ENCODE data around the gene NLRP1.

The NLRP1 gene

DNA sequence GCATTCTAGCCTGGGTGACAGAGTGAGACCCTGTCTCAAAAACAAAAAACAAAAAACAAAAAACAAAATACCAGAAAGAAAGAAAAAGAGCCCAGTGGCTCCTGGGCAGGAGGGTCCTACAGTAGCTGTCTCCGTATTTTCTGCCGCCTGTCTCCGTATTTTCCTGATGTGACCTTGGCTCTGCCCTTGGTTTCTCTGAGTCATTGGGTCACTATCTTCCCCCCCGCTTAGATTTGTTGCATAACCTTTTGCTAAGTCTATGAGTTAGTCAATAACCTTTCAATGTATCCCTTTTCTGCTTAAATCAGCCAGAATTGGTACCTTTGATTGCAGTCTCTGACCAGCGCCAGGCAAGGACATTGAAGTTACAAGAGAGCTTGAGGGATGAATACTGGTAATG lies 61.1 kb downstream of the NLRP1 start:
- no peak overlapping the region for H3K9ac ChIP-seq (ENCODE audit: low read length)
- no peaks in the 10 kb centered on the region for H3K4me1 ChIP-seq (ENCODE audit: control insufficient read depth, insufficient read depth, low read length)
- H3K36me3 ChIP-seq (ENCODE audit: control insufficient read depth, insufficient read depth, low read length) = no peaks in the 10 kb centered on the region

DNA sequence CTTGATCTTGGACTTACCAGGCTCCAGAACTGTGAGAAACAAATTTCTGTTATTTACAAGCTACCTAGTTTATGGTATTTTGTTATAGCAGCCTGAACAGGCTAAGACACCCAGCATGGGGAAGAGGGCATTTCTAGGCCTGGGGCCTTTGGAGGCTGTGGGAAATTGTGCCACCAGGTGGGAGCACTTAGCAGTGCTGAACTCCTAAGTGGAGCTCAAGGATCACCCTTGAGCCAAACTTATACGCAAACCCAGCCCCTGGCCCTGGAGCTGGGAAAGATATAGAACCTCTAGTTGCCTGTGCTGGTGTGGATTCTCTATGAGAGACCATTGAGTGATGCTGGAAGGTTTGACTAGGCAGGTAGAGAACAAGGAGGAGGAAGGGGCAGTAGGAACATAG lies 61.8 kb downstream of the NLRP1 start:
- Histone ChIP-seq H3K9me3 (ENCODE audit: control insufficient read depth, low read length) (no peaks in the 10 kb centered on the region), H3K4me3 (ENCODE audit: low read length) (no peak overlapping the region), H3K9ac (ENCODE audit: low read length) (no peak overlapping the region), H3K4me1 (ENCODE audit: control insufficient read depth, insufficient read depth, low read length) (no peaks in the 10 kb centered on the region), H3K36me3 (ENCODE audit: control insufficient read depth, insufficient read depth, low read length) (no peaks in the 10 kb centered on the region), H3K27me3 (ENCODE audit: control insufficient read depth, insufficient read depth, low read length) (no peaks in the 10 kb centered on the region)

More for the DNA sequence above, 61.1 kb downstream of the NLRP1 start:
- Histone ChIP-seq H3K27me3 (ENCODE audit: control insufficient read depth, insufficient read depth, low read length) (no peaks in the 10 kb centered on the region), H3K4me3 (ENCODE audit: low read length) (no peak overlapping the region), H3K9me3 (ENCODE audit: control insufficient read depth, low read length) (no peaks in the 10 kb centered on the region)

- Histone ChIP-seq H3K9ac (ENCODE audit: low read length) (no peak overlapping the region), H3K9me3 (ENCODE audit: control insufficient read depth, low read length) (no peaks in the 10 kb centered on the region), H3K4me3 (ENCODE audit: low read length) (no peak overlapping the region), H3K27me3 (ENCODE audit: control insufficient read depth, insufficient read depth, low read length) (no peaks in the 10 kb centered on the region), H3K36me3 (ENCODE audit: control insufficient read depth, insufficient read depth, low read length) (no peaks in the 10 kb centered on the region), H3K4me1 (ENCODE audit: control insufficient read depth, insufficient read depth, low read length) (no peaks in the 10 kb centered on the region)
Measured at GRCh38 chr17:5516060-5516792, 68.1 kb downstream of the NLRP1 start.

DNA sequence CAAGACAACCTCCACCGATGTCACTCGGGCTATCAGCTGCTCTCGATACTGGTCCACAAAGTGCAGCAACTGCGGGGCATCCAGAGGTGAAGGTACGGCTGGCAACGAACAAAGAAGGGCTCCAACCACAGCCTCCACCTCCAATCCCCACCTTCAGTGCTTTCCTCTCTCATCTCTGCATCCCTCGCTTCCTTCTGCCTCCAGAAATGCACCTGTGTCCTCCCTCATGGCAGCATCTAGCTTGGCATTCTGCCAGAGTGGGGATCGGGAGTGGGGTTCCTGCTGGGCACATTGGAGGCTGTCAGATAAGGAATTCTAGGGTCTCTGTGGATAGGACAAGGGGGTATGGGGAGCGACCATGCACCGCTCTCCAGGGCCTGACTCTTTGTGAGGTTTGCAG lies 69.3 kb downstream of the NLRP1 start:
- Histone ChIP-seq H3K9me3 (ENCODE audit: control insufficient read depth, low read length) (no peaks in the 10 kb centered on the region), H3K9ac (ENCODE audit: low read length) (no peak overlapping the region), H3K27me3 (ENCODE audit: control insufficient read depth, insufficient read depth, low read length) (no peaks in the 10 kb centered on the region), H3K4me3 (ENCODE audit: low read length) (no peak overlapping the region), H3K36me3 (ENCODE audit: control insufficient read depth, insufficient read depth, low read length) (no peaks in the 10 kb centered on the region), H3K4me1 (ENCODE audit: control insufficient read depth, insufficient read depth, low read length) (no peaks in the 10 kb centered on the region)

DNA sequence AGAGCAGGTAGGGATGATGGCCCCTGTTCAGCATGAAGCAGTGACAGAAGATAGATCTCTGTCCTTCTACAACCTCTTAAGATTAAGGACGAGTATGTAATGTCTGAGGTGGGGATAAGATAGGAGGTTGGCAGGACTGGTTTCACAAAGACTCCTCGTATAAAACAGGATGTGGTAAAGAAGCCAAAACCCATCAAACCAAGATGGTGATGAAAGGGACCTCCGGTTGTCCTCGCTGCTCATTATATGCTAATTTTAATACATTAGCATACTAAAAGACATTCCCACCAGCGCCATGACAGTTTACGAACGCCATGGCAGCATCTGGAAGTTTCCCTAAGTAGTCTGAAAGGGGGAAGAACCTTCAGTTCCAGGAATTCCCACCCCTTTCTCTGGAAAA lies 70.7 kb downstream of the NLRP1 start:
- Histone ChIP-seq H3K4me3 (ENCODE audit: low read length) (no peak overlapping the region), H3K27me3 (ENCODE audit: control insufficient read depth, insufficient read depth, low read length) (no peaks in the 10 kb centered on the region), H3K9me3 (ENCODE audit: control insufficient read depth, low read length) (no peaks in the 10 kb centered on the region), H3K9ac (ENCODE audit: low read length) (no peak overlapping the region), H3K36me3 (ENCODE audit: control insufficient read depth, insufficient read depth, low read length) (no peaks in the 10 kb centered on the region), H3K4me1 (ENCODE audit: control insufficient read depth, insufficient read depth, low read length) (no peaks in the 10 kb centered on the region)

DNA sequence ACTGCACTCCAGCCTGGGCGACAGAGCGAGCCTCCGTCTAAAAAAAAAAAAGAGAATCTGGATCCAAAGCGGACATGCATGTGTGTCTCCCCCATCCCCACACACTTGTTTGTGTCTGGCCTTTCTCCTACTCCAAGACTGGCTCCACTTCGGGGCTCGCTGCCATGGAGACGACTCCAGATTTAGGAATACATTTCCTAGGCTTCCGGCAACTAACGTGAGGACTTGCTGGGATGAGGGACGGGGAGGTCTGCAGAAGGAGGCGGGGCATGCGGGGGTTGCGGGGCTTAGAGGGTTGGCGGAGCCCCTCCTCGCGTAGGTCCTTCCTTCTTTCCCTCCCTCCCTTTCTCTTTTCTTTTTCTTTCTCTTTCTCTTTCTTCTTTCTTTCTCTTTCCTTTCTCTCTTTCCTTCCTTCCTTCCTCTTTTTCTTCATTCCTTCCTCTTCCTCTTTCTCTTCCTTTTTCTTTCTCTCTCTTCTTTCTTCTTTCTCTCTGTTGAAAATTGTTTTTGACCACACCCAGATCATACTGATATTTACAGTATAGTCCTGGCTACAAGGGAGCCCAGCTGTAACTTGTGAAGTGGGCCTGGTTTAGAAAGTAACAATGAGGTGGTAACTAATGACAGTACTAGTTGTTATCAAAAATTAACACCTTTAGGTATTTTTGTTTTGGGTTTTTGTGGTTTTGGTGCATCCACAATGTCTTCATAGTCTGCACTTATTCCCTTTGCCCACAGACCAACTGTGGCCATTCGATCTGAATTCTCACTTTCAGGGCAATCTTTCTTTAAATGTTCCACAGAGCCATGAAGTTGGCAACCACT lies 72.7 kb downstream of the NLRP1 start:
- Histone ChIP-seq H3K9me3 (ENCODE audit: control insufficient read depth, low read length) (no peaks in the 10 kb centered on the region), H3K4me1 (ENCODE audit: control insufficient read depth, insufficient read depth, low read length) (no peaks in the 10 kb centered on the region), H3K4me3 (ENCODE audit: low read length) (no peak overlapping the region), H3K9ac (ENCODE audit: low read length) (no peak overlapping the region), H3K27me3 (ENCODE audit: control insufficient read depth, insufficient read depth, low read length) (no peaks in the 10 kb centered on the region), H3K36me3 (ENCODE audit: control insufficient read depth, insufficient read depth, low read length) (no peaks in the 10 kb centered on the region)

DNA sequence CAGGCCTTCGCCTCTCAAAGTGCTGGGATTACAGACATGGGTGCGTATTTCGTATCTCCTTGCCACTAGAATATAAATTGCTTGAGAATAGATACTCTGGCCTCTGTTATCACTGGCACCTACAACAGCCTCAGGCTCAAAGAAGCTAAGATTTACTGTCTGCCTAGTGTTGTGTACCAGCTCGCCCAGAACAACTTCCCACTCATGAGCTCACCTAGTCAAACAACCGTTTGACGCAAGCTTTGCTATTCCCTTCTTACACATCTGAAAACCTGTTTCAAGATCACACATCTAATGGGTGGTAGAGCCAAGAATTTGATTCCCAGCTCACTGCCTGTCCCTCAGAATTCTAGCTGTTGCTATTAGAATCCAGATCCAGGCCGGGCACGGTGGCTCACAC lies 73.5 kb downstream of the NLRP1 start:
- Histone ChIP-seq H3K27me3 (ENCODE audit: control insufficient read depth, insufficient read depth, low read length) (no peaks in the 10 kb centered on the region), H3K4me1 (ENCODE audit: control insufficient read depth, insufficient read depth, low read length) (no peaks in the 10 kb centered on the region), H3K9ac (ENCODE audit: low read length) (no peak overlapping the region), H3K36me3 (ENCODE audit: control insufficient read depth, insufficient read depth, low read length) (no peaks in the 10 kb centered on the region), H3K4me3 (ENCODE audit: low read length) (no peak overlapping the region), H3K9me3 (ENCODE audit: control insufficient read depth, low read length) (no peaks in the 10 kb centered on the region)

GRCh38 chr17:5509482-5509881 lies 74.8 kb downstream of the NLRP1 start:
- Histone ChIP-seq H3K4me1 (ENCODE audit: control insufficient read depth, insufficient read depth, low read length) (no peaks in the 10 kb centered on the region), H3K4me3 (ENCODE audit: low read length) (no peak overlapping the region), H3K9me3 (ENCODE audit: control insufficient read depth, low read length) (no peaks in the 10 kb centered on the region), H3K36me3 (ENCODE audit: control insufficient read depth, insufficient read depth, low read length) (no peaks in the 10 kb centered on the region), H3K27me3 (ENCODE audit: control insufficient read depth, insufficient read depth, low read length) (no peaks in the 10 kb centered on the region), H3K9ac (ENCODE audit: low read length) (no peak overlapping the region)

- Histone ChIP-seq H3K4me3 (ENCODE audit: low read length) (no peak overlapping the region), H3K9ac (ENCODE audit: low read length) (no peak overlapping the region), H3K9me3 (ENCODE audit: control insufficient read depth, low read length) (no peaks in the 10 kb centered on the region), H3K4me1 (ENCODE audit: control insufficient read depth, insufficient read depth, low read length) (no peaks in the 10 kb centered on the region), H3K36me3 (ENCODE audit: control insufficient read depth, insufficient read depth, low read length) (no peaks in the 10 kb centered on the region), H3K27me3 (ENCODE audit: control insufficient read depth, insufficient read depth, low read length) (no peaks in the 10 kb centered on the region)
Measured at GRCh38 chr17:5508810-5509209, 75.5 kb downstream of the NLRP1 start.

GRCh38 chr17:5506307-5506706 lies 78.0 kb downstream of the NLRP1 start:
- H3K27me3 ChIP-seq (ENCODE audit: control insufficient read depth, insufficient read depth, low read length) = peaks cover 5% of the 10 kb centered on the region
- H3K4me1 ChIP-seq (ENCODE audit: control insufficient read depth, insufficient read depth, low read length) = no peaks in the 10 kb centered on the region
- H3K36me3 ChIP-seq (ENCODE audit: control insufficient read depth, insufficient read depth, low read length) = no peaks in the 10 kb centered on the region
- H3K4me3 ChIP-seq (ENCODE audit: low read length) = no peak overlapping the region
- H3K9ac ChIP-seq (ENCODE audit: low read length) = no peak overlapping the region
- H3K9me3 ChIP-seq (ENCODE audit: control insufficient read depth, low read length) = no peaks in the 10 kb centered on the region

DNA sequence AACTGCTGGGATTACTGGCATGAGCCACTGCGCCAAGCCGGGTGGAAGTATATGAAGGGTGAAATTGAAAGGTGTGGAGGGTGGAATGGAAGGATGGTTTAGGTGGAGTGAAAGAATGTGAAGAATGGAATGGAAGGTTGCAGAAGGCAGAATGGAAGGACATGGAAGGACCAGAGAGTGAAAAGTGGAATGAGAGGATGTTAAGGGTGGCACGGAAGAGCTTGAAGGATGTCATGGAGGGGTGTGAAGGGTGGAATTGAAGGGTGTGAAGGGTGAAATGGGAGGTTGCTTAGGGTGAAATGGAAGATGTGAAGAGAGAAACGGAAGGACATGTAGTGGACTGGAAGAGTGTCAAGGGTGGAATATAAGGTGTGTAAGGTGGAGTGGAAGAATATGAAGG lies 81.8 kb downstream of the NLRP1 start:
- Histone ChIP-seq H3K4me3 (ENCODE audit: low read length) (no peak overlapping the region), H3K36me3 (ENCODE audit: control insufficient read depth, insufficient read depth, low read length) (no peaks in the 10 kb centered on the region)

DNA sequence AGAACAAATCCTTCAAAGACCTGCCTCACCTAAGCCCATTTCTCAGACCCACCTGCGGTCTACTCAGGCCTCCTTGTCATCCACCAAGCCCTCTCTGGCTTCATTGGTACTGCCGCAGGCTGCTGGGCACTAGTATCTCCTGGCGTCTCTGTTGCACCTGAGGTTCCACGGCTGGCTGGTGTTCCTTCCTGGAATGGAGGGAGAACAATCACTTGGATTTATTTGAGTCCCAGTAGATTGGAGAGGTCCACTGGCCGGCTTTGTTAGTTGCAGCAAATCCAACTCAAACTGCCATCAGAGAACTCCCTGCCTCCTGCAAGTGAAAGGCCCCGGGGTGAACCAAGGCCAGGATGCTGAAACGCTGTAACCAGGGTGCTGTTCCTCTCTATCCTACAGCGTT lies 82.6 kb downstream of the NLRP1 start:
- Histone ChIP-seq H3K9me3 (ENCODE audit: control insufficient read depth, low read length) (no peaks in the 10 kb centered on the region), H3K36me3 (ENCODE audit: control insufficient read depth, insufficient read depth, low read length) (no peaks in the 10 kb centered on the region), H3K27me3 (ENCODE audit: control insufficient read depth, insufficient read depth, low read length) (peaks cover 24% of the 10 kb centered on the region), H3K4me1 (ENCODE audit: control insufficient read depth, insufficient read depth, low read length) (no peaks in the 10 kb centered on the region), H3K9ac (ENCODE audit: low read length) (no peak overlapping the region), H3K4me3 (ENCODE audit: low read length) (no peak overlapping the region)

More for the DNA sequence above, 81.8 kb downstream of the NLRP1 start:
- Histone ChIP-seq H3K9me3 (ENCODE audit: control insufficient read depth, low read length) (no peaks in the 10 kb centered on the region), H3K27me3 (ENCODE audit: control insufficient read depth, insufficient read depth, low read length) (peaks cover 24% of the 10 kb centered on the region), H3K4me1 (ENCODE audit: control insufficient read depth, insufficient read depth, low read length) (no peaks in the 10 kb centered on the region), H3K9ac (ENCODE audit: low read length) (no peak overlapping the region)
